DMS153 (cell line): ENCODE data around the gene GSTO2.
A peak's percentile ranks its signal among the peaks of the same experiment; 100 is the strongest.

Experiments used
- DNase-seq: peaks from one replicate; lab custom pipeline; 2025; lab: John Stamatoyannopoulos, UW

The GSTO2 gene

DNA sequence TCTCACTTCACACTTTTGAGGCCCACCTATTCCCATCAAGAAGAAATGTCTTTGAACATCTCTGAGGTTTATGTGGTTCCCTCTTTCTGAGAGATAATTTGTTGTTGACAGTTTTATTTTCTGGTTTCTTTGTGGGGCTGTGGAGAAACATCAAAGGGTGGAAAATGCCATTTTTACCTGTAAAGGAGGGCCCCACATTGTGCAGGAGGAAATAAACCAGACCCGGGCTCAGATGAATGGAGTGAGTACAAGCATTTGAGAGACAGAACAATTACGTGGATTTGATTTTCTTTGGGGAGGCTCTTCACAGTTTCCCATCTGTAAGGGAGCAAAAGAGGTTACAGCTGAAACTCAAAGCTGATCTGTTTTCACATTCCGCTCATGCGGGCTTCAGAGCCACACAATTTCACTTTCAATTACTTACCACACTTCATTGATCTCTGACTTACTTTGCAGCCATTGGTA lies 39.5 kb downstream of the GSTO2 start:
- DNase-seq: no peak

DNA sequence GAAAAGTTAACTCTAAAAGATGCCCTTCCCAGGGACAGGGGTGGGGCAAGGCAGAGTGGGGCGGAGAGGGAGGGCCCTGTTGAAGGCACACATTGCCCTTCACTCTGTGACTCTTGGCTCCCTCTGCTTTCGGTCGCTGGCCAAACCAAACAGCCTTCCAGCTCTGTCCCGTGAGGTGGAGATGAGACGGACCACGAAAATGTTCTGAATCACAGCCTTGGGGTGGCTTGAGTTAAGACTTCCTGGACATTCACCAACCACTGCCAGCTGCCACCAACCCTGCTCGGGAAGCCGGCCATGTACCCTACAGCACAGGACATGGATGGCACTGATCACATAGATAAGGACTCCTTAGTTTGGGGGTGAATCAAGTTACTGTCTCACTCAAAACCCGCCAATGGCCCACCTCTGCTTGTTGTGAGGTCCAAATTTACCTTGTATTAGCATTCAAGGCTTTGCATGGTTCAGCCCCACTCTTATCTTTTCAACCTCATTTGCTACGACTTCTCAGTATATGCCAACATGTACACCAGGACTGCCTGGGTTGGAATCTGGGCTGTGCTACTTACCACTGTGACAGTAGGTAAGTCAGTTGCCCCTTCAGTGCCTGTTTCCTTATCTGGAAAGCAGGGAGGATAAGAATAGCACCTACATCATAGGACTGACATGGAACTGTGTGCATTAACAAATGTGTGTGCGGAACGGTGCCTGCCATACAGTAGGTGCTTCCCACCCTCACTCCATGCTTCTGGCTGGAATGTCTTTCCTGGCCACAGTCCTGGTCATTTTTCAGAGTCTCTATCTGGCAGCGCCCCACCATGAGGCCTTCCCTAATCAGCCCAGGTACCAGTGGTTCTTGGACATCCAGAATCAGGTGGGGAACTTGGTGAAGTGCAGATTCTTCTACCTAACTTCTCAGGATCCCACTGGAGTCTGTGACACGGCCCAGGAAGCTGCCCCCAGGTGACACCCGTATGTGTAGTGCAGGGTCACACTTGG lies 41.3 kb downstream of the GSTO2 start:
- no peak for DNase-seq

- no peak for DNase-seq
These were observed 42.3 kb downstream of the GSTO2 start for GRCh38 chr10:104311184-104311720.

DNA sequence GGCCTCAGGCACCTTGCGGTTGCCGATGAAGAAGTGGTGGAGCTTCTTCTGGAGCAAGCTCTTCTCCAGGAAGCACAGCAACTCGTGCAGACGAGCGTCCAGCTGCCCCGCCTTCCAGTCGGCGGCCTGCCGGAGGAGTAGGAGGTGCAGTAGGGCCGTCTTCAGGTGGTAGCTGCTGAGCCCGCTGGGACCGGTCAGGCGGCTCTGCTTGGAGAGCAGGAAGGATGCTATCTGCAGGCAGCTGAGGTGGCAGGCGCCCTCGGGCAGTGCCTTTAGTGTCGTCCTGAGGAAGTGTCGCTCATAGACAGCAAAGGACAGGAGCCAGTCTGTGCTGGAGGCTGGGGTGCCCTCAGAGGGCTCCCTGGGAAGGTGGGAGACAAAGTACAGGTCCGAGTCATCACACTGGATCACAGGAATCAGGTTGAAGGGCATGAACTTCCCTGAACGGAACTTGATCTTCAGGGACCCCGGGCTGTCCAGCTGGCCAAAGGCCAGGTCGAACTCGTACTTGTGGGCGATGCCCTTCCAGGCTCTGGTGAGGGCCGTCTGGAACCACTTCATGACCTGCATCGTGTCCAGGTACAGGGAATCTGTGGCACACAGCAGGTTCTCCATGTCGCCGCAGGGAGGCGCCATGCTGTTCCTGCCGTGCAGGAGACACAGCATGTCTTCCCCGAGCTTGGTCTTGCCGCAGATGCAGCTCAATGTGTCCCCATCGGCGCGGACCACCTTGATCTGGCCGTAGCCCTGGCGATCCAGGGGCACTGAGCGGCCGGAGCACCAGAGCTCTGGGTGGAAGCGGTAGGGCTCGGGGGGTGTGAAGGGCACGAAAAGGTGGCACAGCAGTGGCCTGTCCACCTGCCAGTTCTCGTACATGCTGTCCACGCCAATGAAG lies 45.9 kb downstream of the GSTO2 start:
- DNase-seq: no peak

GRCh38 chr10:104315486-104315921 lies 46.5 kb downstream of the GSTO2 start:
- no peak for DNase-seq

- no peak for DNase-seq
These were observed 47.5 kb downstream of the GSTO2 start for GRCh38 chr10:104316321-104317099.

DNA sequence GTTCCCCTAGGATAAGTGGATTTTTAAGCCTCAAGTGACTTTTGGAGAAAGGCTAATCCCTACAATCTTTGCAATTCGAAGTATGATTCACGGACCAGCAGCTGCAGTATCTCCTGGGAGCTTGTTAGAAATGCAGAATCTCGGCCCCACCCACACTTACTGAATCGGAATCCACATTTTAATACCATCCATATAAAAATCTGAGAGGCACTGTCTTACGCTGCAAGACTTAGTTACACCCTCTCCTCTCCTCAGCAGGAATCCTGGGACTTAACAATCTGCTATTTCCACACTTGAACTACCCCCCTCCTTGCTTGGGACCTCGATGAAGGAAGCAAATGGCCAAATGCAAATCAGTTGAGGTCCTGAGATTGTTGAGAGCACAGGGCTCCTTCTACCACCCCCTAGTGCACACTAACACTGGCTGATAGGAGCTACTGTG lies 48.3 kb downstream of the GSTO2 start:
- DNase-seq: no peak

GRCh38 chr10:104317726-104318299 lies 48.8 kb downstream of the GSTO2 start:
- no peak for DNase-seq

- DNase-seq: no peak
These were observed 49.3 kb downstream of the GSTO2 start for GRCh38 chr10:104318326-104318725.

- DNase-seq: no peak
These were observed 50.1 kb downstream of the GSTO2 start for GRCh38 chr10:104318810-104319741.

DNA sequence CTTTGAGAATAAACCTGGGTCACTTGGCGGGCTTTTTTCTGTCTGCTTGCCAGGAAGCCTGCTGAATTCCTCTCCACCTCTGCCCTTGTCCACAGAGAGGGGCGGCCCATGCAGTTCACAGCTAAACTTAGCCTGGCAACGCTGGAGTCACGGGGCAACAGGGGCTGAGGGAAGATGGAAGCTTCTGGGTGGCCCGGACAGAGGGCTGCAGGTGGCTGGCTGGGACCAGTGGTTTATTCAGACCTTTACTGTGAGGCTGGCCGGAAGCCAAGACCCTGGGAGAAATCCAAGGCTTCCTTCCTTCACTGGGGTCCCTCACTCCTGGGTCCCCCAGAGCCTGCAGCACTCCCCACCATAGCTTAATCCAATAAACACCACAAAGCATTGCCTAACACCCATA lies 52.2 kb downstream of the GSTO2 start:
- no peak for DNase-seq

- DNase-seq: no peak
These were observed 52.9 kb downstream of the GSTO2 start for GRCh38 chr10:104321725-104322415.

DNA sequence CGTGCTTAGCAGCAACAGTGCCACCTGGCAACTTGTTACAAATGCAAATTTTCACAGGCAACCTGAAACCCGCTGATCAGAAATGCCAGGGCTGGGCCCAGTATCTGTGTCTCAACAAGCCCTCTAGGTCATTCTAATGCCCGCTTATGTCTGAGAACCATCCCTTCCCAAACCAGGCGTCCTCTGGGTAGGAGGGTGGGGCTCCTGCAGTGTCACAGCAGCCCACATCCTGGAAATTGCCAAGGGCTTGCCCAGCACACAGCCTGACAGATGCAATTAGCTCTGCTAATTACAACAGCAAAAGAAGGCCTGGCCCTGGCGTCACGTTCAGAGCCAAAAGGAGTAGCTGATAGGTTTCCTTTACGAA lies 53.4 kb downstream of the GSTO2 start:
- peak; percentile 50 for DNase-seq

DNA sequence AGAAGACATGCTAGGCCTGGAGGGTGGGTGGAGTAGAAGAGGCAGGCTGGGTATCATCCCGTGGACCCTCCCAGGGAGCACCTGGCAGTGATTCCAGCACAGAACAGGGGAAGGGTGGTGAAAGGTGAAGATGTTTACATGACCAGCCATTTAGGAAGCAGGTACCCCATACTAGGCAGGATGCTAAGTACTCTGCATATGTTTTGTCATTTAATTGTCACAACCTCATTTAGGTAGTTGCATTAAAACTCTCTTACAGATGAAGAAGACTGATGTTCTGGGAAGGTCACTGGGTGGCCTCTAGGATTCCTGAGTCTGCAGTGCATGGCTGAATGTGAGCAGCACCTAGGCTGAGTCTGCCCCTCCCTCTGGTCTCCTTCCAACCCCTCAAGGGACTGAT lies 54.1 kb downstream of the GSTO2 start:
- DNase-seq: no peak

DNA sequence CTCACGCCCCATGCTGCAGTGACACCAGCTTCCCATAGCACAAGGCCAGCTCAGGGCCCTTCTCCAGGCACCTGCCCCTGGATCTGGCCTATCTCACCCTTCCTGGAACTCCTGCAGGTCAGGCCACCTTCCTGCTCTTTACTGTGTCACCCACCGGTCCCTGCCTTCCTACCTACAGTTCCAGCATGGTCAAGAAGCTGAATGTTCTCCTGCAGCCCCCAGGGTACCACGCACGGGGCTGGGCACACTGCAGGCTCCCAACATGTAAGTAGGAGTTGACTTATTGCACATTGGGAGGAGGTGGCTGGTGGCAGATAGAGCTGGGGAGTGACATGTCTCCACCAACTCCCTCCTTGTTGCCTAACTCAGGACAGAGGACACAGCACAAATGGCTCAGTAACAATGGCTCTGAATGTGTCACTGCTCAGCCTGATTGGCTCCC lies 54.8 kb downstream of the GSTO2 start:
- DNase-seq: no peak

- no peak for DNase-seq
These were observed 55.3 kb downstream of the GSTO2 start for GRCh38 chr10:104324221-104324686.

DNA sequence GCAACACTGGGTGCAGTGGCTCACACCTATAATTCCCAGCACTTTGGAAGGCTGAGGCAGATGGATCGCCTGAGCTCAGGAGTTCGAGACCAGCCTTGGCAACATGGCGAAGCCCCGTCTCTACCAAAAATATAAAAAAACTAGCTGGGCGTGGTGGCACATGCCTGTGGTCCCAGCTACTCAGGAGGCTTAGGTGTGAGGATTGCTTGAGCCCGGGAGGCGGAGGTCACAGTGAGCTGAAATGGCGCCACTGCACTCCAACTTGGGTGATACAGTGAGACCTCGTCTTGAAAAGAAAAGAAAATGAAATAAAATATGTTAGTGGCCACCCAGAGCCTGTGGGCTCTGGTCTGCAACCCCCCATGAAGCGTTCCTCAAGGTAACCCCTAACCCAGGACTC lies 55.9 kb downstream of the GSTO2 start:
- no peak for DNase-seq

GRCh38 chr10:104325436-104326435 lies 56.8 kb downstream of the GSTO2 start:
- no peak for DNase-seq
